ENCODE measurements around the gene OTC. TPM values are rescaled to one million over a fixed set of nuclear protein-coding genes. Genes with fewer than 3 reads are reported as not detected.

OTC gene
- polyA plus RNA-seq, 4 donors = 65.4 to 130 (median 70.9) TPM

DNA sequence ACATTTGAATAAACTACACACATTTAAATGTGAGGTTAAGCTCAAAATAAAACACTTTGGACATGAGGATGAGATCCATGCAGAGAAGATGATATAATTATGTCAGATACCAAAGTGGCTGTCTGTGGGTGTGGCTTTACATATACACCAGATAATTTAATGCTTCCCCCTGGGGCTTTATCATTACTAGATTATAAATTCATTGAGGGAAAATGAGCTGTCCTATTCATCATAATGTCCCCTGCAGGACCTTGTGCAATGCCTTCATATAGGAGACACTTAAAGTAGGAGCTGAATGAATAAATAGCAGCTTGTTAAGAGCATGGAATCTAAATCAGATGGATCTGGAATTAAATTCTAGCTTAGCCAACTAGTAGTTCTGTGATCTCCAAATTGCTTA lies 49.7 kb downstream of the OTC start:
- FAIRE-seq = no peak
- H3K36me3 ChIP-seq (ENCODE audit: control insufficient read depth in 3 of 3, insufficient read depth in 2 of 3, low read depth in 1 of 3, low read length in 3 of 3) = peaks cover 0 to 13% (median 2%) of the 10 kb centered on the region in 3 donors
- DNase-seq = no peak

GRCh38 chrX:38403834-38404233 lies 51.4 kb downstream of the OTC start:
- Histone ChIP-seq H3K9me3 (ENCODE audit: control insufficient read depth in 2 of 2, insufficient read depth in 1 of 2, low read depth in 1 of 2, low read length in 1 of 2) (no peaks in the 10 kb centered on the region), H3K27me3 (ENCODE audit: control insufficient read depth in 3 of 3, insufficient read depth in 3 of 3, low read length in 3 of 3) (no peaks in the 10 kb centered on the region), H3K36me3 (ENCODE audit: control insufficient read depth in 3 of 3, insufficient read depth in 2 of 3, low read depth in 1 of 3, low read length in 3 of 3) (peaks cover 0 to 18% (median 2%) of the 10 kb centered on the region in 3 donors), H3K4me1 (ENCODE audit: control insufficient read depth in 3 of 3, insufficient read depth in 2 of 3, low read depth in 1 of 3, low read length in 2 of 3) (no peaks in the 10 kb centered on the region), H3K27ac (ENCODE audit: low read depth in 1 of 3, low read length in 2 of 3) (no peak overlapping the region), H3K4me3 (ENCODE audit: low read depth in 1 of 3, low read length in 3 of 3) (no peak overlapping the region)
- WGBS, 3 donors = 87 to 96% (median 88%) methylated on average over 1 of the region's 1 CpG
- FAIRE-seq = no peak
- DNase-seq = no peak

More for the DNA sequence above, 49.7 kb downstream of the OTC start:
- Histone ChIP-seq H3K4me1 (ENCODE audit: control insufficient read depth in 3 of 3, insufficient read depth in 2 of 3, low read depth in 1 of 3, low read length in 2 of 3) (no peaks in the 10 kb centered on the region), H3K27me3 (ENCODE audit: control insufficient read depth in 3 of 3, insufficient read depth in 3 of 3, low read length in 3 of 3) (no peaks in the 10 kb centered on the region), H3K27ac (ENCODE audit: low read depth in 1 of 3, low read length in 2 of 3) (no peak overlapping the region), H3K9me3 (ENCODE audit: control insufficient read depth in 2 of 2, insufficient read depth in 1 of 2, low read depth in 1 of 2, low read length in 1 of 2) (no peaks in the 10 kb centered on the region), H3K4me3 (ENCODE audit: low read depth in 1 of 3, low read length in 3 of 3) (no peak overlapping the region)

GRCh38 chrX:38407126-38407525 lies 54.7 kb downstream of the OTC start:
- H3K27ac ChIP-seq (ENCODE audit: low read depth in 1 of 3, low read length in 2 of 3) = no peak overlapping the region
- no peaks in the 10 kb centered on the region for H3K9me3 ChIP-seq (ENCODE audit: control insufficient read depth in 2 of 2, insufficient read depth in 1 of 2, low read depth in 1 of 2, low read length in 1 of 2)
- H3K4me3 ChIP-seq (ENCODE audit: low read depth in 1 of 3, low read length in 3 of 3) = no peak overlapping the region
- no peaks in the 10 kb centered on the region for H3K4me1 ChIP-seq (ENCODE audit: control insufficient read depth in 3 of 3, insufficient read depth in 2 of 3, low read depth in 1 of 3, low read length in 2 of 3)
- FAIRE-seq (no peak), DNase-seq (no peak)
- no peaks in the 10 kb centered on the region for H3K27me3 ChIP-seq (ENCODE audit: control insufficient read depth in 3 of 3, insufficient read depth in 3 of 3, low read length in 3 of 3)
- H3K36me3 ChIP-seq (ENCODE audit: control insufficient read depth in 3 of 3, insufficient read depth in 2 of 3, low read depth in 1 of 3, low read length in 3 of 3) = peaks cover 0 to 17% (median 0%) of the 10 kb centered on the region in 3 donors
- WGBS, 3 donors = 36 to 77% (median 60%) methylated on average over 4 of the region's 4 CpGs

GRCh38 chrX:38409289-38409688 lies 56.9 kb downstream of the OTC start:
- H3K27me3 ChIP-seq (ENCODE audit: control insufficient read depth in 3 of 3, insufficient read depth in 3 of 3, low read length in 3 of 3) = no peaks in the 10 kb centered on the region
- H3K36me3 ChIP-seq (ENCODE audit: control insufficient read depth in 3 of 3, insufficient read depth in 2 of 3, low read depth in 1 of 3, low read length in 3 of 3) = peaks cover 0 to 19% (median 0%) of the 10 kb centered on the region in 3 donors
- no peak for DNase-seq
- no peaks in the 10 kb centered on the region for H3K4me1 ChIP-seq (ENCODE audit: control insufficient read depth in 3 of 3, insufficient read depth in 2 of 3, low read depth in 1 of 3, low read length in 2 of 3)
- H3K27ac ChIP-seq (ENCODE audit: low read depth in 1 of 3, low read length in 2 of 3) = no peak overlapping the region
- no peak overlapping the region for H3K4me3 ChIP-seq (ENCODE audit: low read depth in 1 of 3, low read length in 3 of 3)
- no peak for FAIRE-seq
- H3K9me3 ChIP-seq (ENCODE audit: control insufficient read depth in 2 of 2, insufficient read depth in 1 of 2, low read depth in 1 of 2, low read length in 1 of 2) = no peaks in the 10 kb centered on the region

GRCh38 chrX:38426785-38427184 lies 74.4 kb downstream of the OTC start:
- Histone ChIP-seq H3K27me3 (ENCODE audit: control insufficient read depth in 3 of 3, insufficient read depth in 3 of 3, low read length in 3 of 3) (peaks cover 0 to 2% (median 0%) of the 10 kb centered on the region in 3 donors), H3K4me3 (ENCODE audit: low read depth in 1 of 3, low read length in 3 of 3) (no peak overlapping the region), H3K4me1 (ENCODE audit: control insufficient read depth in 3 of 3, insufficient read depth in 2 of 3, low read depth in 1 of 3, low read length in 2 of 3) (no peaks in the 10 kb centered on the region), H3K9me3 (ENCODE audit: control insufficient read depth in 2 of 2, insufficient read depth in 1 of 2, low read depth in 1 of 2, low read length in 1 of 2) (no peaks in the 10 kb centered on the region), H3K27ac (ENCODE audit: low read depth in 1 of 3, low read length in 2 of 3) (no peak overlapping the region), H3K36me3 (ENCODE audit: control insufficient read depth in 3 of 3, insufficient read depth in 2 of 3, low read depth in 1 of 3, low read length in 3 of 3) (peaks cover 0 to 3% (median 0%) of the 10 kb centered on the region in 3 donors)
- DNase-seq (peak; percentile 5 to 11), FAIRE-seq (no peak)

DNA sequence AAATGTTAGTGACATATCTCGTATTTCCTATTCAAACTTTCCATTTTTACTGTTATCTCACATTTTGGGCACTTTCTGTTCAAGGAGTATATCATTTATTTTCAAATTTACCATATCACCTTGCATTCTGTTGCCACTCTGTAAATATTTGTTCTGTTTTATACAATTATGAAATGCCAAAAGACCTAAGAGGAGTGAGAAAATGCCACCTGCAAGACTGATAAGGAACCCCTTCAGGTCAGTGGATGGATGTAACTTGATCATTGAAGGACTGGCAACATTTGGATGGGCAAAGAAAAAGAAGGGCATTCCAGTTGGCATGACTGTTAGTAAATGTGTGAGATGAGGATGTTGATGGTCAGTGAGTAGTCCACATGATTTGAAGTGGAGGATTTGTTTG lies 79.1 kb downstream of the OTC start:
- WGBS, 3 donors = 65 to 89% (median 75%) methylated on average over 1 of the region's 1 CpG
- DNase-seq (no peak), FAIRE-seq (no peak)
- Histone ChIP-seq H3K27me3 (ENCODE audit: control insufficient read depth in 3 of 3, insufficient read depth in 3 of 3, low read length in 3 of 3) (no peaks in the 10 kb centered on the region), H3K9me3 (ENCODE audit: control insufficient read depth in 2 of 2, insufficient read depth in 1 of 2, low read depth in 1 of 2, low read length in 1 of 2) (no peaks in the 10 kb centered on the region), H3K27ac (ENCODE audit: low read depth in 1 of 3, low read length in 2 of 3) (no peak overlapping the region), H3K4me3 (ENCODE audit: low read depth in 1 of 3, low read length in 3 of 3) (no peak overlapping the region), H3K4me1 (ENCODE audit: control insufficient read depth in 3 of 3, insufficient read depth in 2 of 3, low read depth in 1 of 3, low read length in 2 of 3) (no peaks in the 10 kb centered on the region), H3K36me3 (ENCODE audit: control insufficient read depth in 3 of 3, insufficient read depth in 2 of 3, low read depth in 1 of 3, low read length in 3 of 3) (no peaks in the 10 kb centered on the region)

GRCh38 chrX:38435130-38435529 lies 82.7 kb downstream of the OTC start:
- Histone ChIP-seq H3K36me3 (ENCODE audit: control insufficient read depth in 3 of 3, insufficient read depth in 2 of 3, low read depth in 1 of 3, low read length in 3 of 3) (no peaks in the 10 kb centered on the region), H3K4me1 (ENCODE audit: control insufficient read depth in 3 of 3, insufficient read depth in 2 of 3, low read depth in 1 of 3, low read length in 2 of 3) (no peaks in the 10 kb centered on the region), H3K27me3 (ENCODE audit: control insufficient read depth in 3 of 3, insufficient read depth in 3 of 3, low read length in 3 of 3) (no peaks in the 10 kb centered on the region), H3K4me3 (ENCODE audit: low read depth in 1 of 3, low read length in 3 of 3) (no peak overlapping the region), H3K27ac (ENCODE audit: low read depth in 1 of 3, low read length in 2 of 3) (no peak overlapping the region), H3K9me3 (ENCODE audit: control insufficient read depth in 2 of 2, insufficient read depth in 1 of 2, low read depth in 1 of 2, low read length in 1 of 2) (no peaks in the 10 kb centered on the region)
- FAIRE-seq (no peak), DNase-seq (no peak)
- WGBS, 3 donors = 76 to 100% (median 81%) methylated on average over 1 of the region's 1 CpG

- Histone ChIP-seq H3K4me3 (ENCODE audit: low read depth in 1 of 3, low read length in 3 of 3) (no peak overlapping the region), H3K27me3 (ENCODE audit: control insufficient read depth in 3 of 3, insufficient read depth in 3 of 3, low read length in 3 of 3) (no peaks in the 10 kb centered on the region), H3K36me3 (ENCODE audit: control insufficient read depth in 3 of 3, insufficient read depth in 2 of 3, low read depth in 1 of 3, low read length in 3 of 3) (no peaks in the 10 kb centered on the region), H3K9me3 (ENCODE audit: control insufficient read depth in 2 of 2, insufficient read depth in 1 of 2, low read depth in 1 of 2, low read length in 1 of 2) (no peaks in the 10 kb centered on the region), H3K4me1 (ENCODE audit: control insufficient read depth in 3 of 3, insufficient read depth in 2 of 3, low read depth in 1 of 3, low read length in 2 of 3) (no peaks in the 10 kb centered on the region), H3K27ac (ENCODE audit: low read depth in 1 of 3, low read length in 2 of 3) (no peak overlapping the region)
- FAIRE-seq (no peak), DNase-seq (no peak)
- WGBS, 3 donors = 83 to 90% (median 86%) methylated on average over 2 of the region's 2 CpGs
Observed at GRCh38 chrX:38437093-38437492, 84.7 kb downstream of the OTC start.

GRCh38 chrX:38438321-38438720 lies 85.9 kb downstream of the OTC start:
- Histone ChIP-seq H3K9me3 (ENCODE audit: control insufficient read depth in 2 of 2, insufficient read depth in 1 of 2, low read depth in 1 of 2, low read length in 1 of 2) (no peaks in the 10 kb centered on the region), H3K27ac (ENCODE audit: low read depth in 1 of 3, low read length in 2 of 3) (no peak overlapping the region), H3K4me1 (ENCODE audit: control insufficient read depth in 3 of 3, insufficient read depth in 2 of 3, low read depth in 1 of 3, low read length in 2 of 3) (no peaks in the 10 kb centered on the region), H3K4me3 (ENCODE audit: low read depth in 1 of 3, low read length in 3 of 3) (no peak overlapping the region), H3K27me3 (ENCODE audit: control insufficient read depth in 3 of 3, insufficient read depth in 3 of 3, low read length in 3 of 3) (no peaks in the 10 kb centered on the region), H3K36me3 (ENCODE audit: control insufficient read depth in 3 of 3, insufficient read depth in 2 of 3, low read depth in 1 of 3, low read length in 3 of 3) (no peaks in the 10 kb centered on the region)
- no peak for FAIRE-seq
- 60 to 72% (median 70%) methylated on average over 4 to 5 of the region's 5 CpGs for WGBS, 3 donors
- DNase-seq = peak in 1 of 2 donors; percentile 9

Data from small intestine (tissue), 7 donors.